HG02943 (cell line): Measurements from ENCODE around the gene GPR85.
A peak's percentile ranks its signal among the peaks of the same experiment; 100 is the strongest.
"Not testable (repeated sequence)": the region's sequence is repeated elsewhere in the genome, so short reads cannot be mapped to it uniquely, and the experiment has no call there.

Experiments
- ATAC-seq: cut with Tn5 transposase; IDR thresholded peaks from one replicate; pipeline ENCODE4 v1.9.1; 2021; ENCODE audit warnings: mild to moderate bottlenecking, low read depth, moderate library complexity; ENCODE audit not compliant: unreplicated experiment

GPR85 gene, protein sequence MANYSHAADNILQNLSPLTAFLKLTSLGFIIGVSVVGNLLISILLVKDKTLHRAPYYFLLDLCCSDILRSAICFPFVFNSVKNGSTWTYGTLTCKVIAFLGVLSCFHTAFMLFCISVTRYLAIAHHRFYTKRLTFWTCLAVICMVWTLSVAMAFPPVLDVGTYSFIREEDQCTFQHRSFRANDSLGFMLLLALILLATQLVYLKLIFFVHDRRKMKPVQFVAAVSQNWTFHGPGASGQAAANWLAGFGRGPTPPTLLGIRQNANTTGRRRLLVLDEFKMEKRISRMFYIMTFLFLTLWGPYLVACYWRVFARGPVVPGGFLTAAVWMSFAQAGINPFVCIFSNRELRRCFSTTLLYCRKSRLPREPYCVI

DNA sequence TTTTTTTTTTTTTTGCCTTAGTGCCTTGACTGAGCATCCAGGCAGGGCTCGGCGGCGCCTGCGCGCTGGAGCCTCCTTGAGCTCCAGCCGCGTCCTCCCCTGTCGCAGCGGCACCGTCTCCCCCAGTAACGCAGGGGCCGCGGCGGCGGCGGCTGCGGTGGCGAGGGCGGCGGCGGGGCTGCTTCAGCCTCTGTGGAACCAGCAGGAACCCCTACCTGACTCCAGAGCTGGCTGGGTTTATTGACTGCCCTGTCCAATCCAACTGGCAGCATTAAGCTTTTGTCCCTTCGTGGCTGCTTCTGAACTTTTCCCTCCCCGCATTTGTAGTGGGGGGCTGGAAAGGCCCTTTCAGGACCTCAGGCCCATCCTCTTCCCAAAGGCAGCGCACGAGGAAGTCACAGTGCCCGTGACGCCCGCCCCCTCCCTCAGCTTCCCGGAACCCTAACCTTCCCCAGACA, at the start of gene GPR85:
GPR85 (minus strand) TSS at position 397 of the 458 bp plus-strand sequence. CDS start 2,106 bp downstream, outside the sequence.
- ATAC-seq = peak; percentile 69

DNA sequence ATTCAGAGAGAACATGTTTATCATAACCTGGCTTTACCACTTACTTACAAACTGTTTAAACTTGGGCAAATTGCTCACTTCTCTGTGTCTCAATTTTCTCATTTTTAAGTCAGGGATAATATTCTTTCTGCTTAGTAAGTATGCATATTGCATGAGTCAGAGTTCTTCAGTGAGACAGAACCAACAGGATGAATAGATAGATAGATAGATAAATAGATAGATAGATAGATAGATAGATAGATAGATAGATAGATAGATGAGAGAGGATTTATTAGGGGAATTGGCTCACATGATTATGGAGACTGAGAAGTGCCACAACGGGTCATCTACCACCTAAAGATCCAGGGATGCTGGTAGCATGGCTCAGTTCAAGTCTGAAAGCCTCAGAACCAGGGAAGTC, 47.4 kb upstream of the GPR85 start:
- no peak for ATAC-seq

DNA sequence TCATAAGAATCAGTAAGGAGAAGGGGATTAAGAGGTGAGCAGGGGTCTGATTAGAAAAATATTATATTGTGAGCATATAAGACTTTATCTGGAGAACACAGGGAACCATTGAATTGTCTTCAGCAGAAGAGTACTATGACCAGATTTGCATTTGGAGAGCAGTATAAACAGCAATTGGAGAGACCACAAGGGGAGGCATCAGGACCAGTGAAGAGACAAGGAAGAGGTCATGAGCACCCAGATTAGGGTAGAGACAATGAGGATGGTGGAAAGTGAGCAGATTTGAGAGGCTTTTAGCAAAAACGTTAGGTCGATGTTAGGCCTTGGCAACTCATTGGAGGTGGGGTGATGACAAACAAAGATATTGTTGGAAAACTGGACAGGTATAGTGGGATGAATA, 44.7 kb upstream of the GPR85 start:
- no peak for ATAC-seq

DNA sequence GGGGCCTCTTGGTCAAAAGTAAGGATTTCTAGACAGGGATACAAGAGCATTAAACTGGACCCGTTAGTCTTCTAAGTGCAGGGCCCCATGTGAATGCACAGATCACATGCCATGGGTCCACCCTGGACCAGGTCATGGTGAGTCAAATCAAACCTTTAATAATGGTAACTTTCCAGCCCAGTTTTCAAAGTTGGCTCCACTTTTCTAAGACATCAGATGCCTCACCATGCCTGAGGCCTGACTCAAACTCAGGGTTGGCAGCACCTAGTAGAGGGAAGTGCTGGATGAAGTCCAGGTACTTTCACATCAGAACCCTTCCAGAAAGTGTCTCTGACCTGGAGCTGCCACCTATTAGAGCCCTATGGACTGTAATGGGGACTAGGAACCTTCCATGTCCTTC, 41.4 kb upstream of the GPR85 start:
- no peak for ATAC-seq

- no peak for ATAC-seq
Measured at GRCh38 chr7:113125728-113126127, 39.1 kb upstream of the GPR85 start.

DNA sequence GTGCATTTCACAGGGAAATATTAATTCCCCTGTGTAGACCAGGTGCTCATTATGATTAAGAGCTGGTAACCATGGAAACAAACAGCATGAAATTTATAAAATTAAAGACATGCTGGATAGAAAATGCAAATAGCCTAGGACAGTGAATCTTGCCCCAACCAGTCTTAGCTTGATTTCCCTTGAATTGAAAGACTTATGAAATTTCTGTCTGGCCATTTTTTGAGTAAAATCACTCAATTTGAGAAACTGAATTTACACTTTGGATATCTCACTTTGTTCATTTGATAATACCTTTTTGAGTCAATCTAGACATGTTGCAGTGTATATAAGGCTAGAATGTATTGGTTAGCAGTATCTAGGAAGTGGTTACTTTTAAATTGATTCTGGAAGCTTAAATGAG, 36.1 kb upstream of the GPR85 start:
- no peak for ATAC-seq

GRCh38 chr7:113120647-113121046, 34.0 kb upstream of the GPR85 start:
- no peak for ATAC-seq

GRCh38 chr7:113119429-113119828, 32.8 kb upstream of the GPR85 start:
- ATAC-seq = no peak

- ATAC-seq = peak; percentile 97
Measured at GRCh38 chr7:113118074-113118959, 31.7 kb upstream of the GPR85 start, which contains the start of gene SMIM30. SMIM30 (minus strand) TSS chr7:113118554; CDS start chr7:113117578, 976 bp downstream.

GRCh38 chr7:113117374-113117774, 30.7 kb upstream of the GPR85 start:
- not testable (repeated sequence) for ATAC-seq

DNA sequence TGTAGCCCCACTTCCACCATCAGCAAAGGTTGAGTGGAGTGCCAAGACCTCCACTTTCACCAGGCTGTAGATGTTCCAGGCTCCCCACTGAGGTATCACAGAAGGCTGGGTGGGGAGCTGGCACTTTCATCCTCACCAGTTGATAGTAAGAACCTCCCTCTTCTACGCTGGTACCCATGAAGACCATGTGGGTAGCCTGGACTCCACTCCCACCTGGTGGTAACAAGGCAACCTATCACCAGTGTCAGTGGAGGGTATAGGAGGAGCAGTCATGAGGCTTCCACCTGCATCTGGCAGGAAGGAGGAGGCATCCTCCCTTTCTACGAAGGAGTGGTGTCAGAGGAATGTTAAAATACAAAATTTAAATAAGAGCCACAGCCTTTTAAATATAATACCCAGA, 27.3 kb upstream of the GPR85 start:
- ATAC-seq = peak; percentile 54

DNA sequence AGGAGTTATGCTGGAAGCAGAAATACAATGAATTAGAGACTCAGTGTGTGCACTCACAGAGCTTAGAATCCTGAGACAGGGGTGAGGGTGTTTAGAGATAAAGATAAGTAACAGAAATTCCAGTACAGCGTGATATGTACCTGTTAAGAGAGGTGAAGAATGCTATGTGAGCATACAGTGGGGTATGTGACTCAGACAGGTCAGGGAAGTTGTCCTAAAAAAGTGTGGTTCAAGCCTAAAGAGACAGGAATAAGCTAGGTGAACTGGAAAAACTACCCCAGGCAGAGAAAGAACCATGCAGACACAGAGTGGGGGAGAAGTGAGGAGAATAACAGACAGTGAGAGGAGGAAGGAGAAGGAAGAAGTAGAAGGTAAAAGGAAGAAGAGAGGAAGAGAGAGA, 23.1 kb upstream of the GPR85 start:
- ATAC-seq = no peak

DNA sequence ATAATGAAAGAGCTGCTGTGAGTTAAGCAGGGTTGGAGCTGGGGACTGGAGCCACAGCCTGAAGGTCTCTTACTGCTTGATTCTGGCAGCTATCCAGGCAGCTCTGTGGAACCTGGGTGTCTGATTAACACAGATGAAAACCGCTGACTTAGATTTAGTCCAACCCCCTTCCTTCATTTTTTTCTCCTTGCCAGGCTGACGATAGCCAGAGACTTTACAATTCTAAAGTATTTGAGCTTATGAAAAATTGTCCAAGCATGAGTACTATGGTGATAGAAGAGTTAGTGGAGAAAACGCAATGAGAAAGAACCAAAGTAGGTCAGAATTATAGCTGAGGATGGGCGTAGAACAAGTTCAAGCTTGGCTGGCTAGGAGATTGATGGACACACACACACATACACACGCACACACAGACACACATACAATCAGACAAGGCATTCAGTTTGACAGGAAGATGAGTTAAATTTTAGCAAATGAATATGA, 13.5 kb upstream of the GPR85 start:
- ATAC-seq = no peak

DNA sequence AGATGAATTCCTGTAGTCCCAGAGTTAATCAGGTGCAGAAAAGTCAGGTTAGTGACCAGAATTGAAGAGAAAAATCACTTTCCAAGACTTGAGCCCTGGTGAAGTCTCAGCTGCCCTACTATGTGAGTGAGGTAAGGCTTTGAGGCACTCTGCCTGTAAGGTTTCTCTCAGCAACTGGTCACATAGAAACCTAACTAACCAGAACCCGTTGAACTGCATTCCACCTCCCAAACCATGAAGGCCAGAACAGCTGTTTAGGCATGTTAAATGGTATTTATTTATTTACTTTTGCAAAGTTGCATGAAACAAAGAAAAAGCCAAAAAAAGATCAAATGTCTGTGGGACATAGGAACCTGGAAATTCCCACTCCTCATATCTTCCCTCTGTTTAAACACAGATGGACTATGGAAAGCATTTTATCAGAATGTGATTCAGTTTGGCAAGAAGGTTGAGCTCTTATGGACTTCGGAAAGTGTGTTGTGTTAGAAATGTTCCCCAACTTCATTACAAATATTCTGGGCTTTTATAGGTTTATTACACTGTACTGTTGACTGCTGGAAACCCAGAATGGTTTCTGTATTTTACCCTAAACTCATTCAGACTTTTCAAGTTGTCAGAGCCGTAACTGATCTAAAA, 12.8 kb upstream of the GPR85 start:
- ATAC-seq = no peak

GRCh38 chr7:113094517-113095249, 8.1 kb upstream of the GPR85 start:
- no peak for ATAC-seq

- ATAC-seq = no peak
Measured at GRCh38 chr7:113093561-113093960, 6.9 kb upstream of the GPR85 start.

- ATAC-seq = no peak
Measured at GRCh38 chr7:113092762-113093161, 6.1 kb upstream of the GPR85 start.

DNA sequence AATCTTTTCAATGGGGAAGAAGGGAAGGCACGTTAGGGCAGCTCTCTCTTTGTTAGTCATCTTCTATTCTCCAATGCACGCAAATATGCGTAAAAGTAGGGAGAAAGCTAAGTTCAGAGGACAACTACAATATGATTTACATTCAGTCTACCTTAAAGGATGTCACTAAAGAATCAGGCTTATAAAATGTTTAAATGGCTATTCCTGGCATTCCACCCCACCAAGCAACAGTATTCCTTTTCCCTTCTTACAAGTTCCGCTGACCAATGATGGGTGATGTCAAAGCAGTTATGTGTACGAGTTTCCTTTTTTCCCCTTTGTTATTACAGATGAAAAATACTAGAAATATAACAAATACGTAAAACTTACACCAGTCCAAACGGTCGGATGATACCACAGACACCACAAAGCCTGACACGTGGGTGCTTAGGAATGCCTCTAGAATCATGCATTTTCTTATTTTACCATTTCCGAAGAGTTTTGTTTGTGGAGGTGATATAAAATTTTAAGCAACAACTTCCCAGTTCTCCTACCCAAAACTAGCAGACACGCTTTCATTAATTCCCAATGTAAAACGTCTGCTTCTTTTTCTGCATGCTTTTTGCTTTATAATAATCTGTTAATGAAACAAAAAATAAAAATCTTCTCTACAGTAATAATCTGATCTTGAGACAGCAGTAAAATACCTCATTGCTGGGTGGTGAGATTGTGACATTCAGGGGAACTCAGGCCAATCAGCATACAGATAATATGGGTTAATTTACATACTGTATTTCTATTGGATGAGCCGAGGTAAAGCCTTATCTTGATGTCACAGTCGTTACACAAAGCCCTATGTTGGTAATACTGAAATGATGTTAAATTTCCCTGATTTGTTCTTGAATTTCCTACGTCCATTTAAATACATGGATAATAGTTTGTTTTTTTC, 708 bp upstream of the GPR85 start:
- ATAC-seq = no peak

GRCh38 chr7:113085781-113086390, 741 bp downstream of the GPR85 start:
- ATAC-seq = peak; percentile 14
